ENCODE results near the gene VANGL2. TPM values are rescaled to one million over a fixed set of nuclear protein-coding genes. Genes with fewer than 3 reads are reported as not detected.

VANGL2 gene
- total and polyA plus RNA-seq, 7 donors = 0.18 to 0.94 (median 0.44) TPM

GRCh38 chr1:160363010-160363409 lies 37.4 kb upstream of the VANGL2 start:
- ATAC-seq (no peak), DNase-seq (no peak)
- Histone ChIP-seq H3K36me3 (ENCODE audit: insufficient read depth in 1 of 2, low read depth in 1 of 2) (peaks cover 8 to 31% of the 10 kb centered on the region in 2 donors), H3K9me3 (no peaks in the 10 kb centered on the region), H3K27ac (no peak overlapping the region), H3K4me1 (no peaks in the 10 kb centered on the region), H3K27me3 (ENCODE audit: insufficient read depth in 3 of 3, low read length in 2 of 3) (no peaks in the 10 kb centered on the region), H3K4me3 (no peak overlapping the region)
- 39 to 47% (median 43%) methylated on average over 5 of the region's 5 CpGs for WGBS, 3 donors
- TF ChIP-seq CTCF (IDR thresholded peaks at IDR 0.05) = no peak
- intact Hi-C loops (cut with DNase I) = no loop called here

- TF ChIP-seq CTCF (IDR thresholded peaks at IDR 0.05) = no peak
- intact Hi-C loops (cut with DNase I) = no loop called here
- H3K27ac ChIP-seq = no peak overlapping the region
- no peaks in the 10 kb centered on the region for H3K4me1 ChIP-seq
- no peak for DNase-seq
- H3K36me3 ChIP-seq (ENCODE audit: insufficient read depth in 1 of 2, low read depth in 1 of 2) = peaks cover 0 to 19% of the 10 kb centered on the region in 2 donors
- 72 to 77% (median 76%) methylated on average over 12 of the region's 12 CpGs for WGBS, 3 donors
- no peaks in the 10 kb centered on the region for H3K9me3 ChIP-seq
- no peak for ATAC-seq
- no peak overlapping the region for H3K4me3 ChIP-seq
- no peaks in the 10 kb centered on the region for H3K27me3 ChIP-seq (ENCODE audit: insufficient read depth in 3 of 3, low read length in 2 of 3)
Measured at GRCh38 chr1:160363951-160364735, 36.2 kb upstream of the VANGL2 start.

- intact Hi-C loops (cut with DNase I) = no loop called here
- 91 to 100% (median 100%) methylated on average over 1 of the region's 1 CpG for WGBS, 3 donors
- H3K4me3 ChIP-seq = no peak overlapping the region
- DNase-seq (no peak), ATAC-seq (no peak)
- H3K27me3 ChIP-seq (ENCODE audit: insufficient read depth in 3 of 3, low read length in 2 of 3) = no peaks in the 10 kb centered on the region
- H3K9me3 ChIP-seq = no peaks in the 10 kb centered on the region
- TF ChIP-seq CTCF (IDR thresholded peaks at IDR 0.05) = no peak
- H3K36me3 ChIP-seq (ENCODE audit: insufficient read depth in 1 of 2, low read depth in 1 of 2) = peaks cover 0 to 8% of the 10 kb centered on the region in 2 donors
- H3K4me1 ChIP-seq = no peaks in the 10 kb centered on the region
- H3K27ac ChIP-seq = no peak overlapping the region
Measured at GRCh38 chr1:160365325-160365724, 35.0 kb upstream of the VANGL2 start.

GRCh38 chr1:160366731-160367515 lies 33.4 kb upstream of the VANGL2 start, which contains the start of gene NHLH1:
TSS of gene NHLH1 (plus strand) at chr1:160367071. CDS start at chr1:160370732, 3,661 bp downstream.
- peak in 2 of 4 donors; percentile 23 to 26 for ATAC-seq
- no peaks in the 10 kb centered on the region for H3K27me3 ChIP-seq (ENCODE audit: insufficient read depth in 3 of 3, low read length in 2 of 3)

More at GRCh38 chr1:160366731-160367515, 33.4 kb upstream of the VANGL2 start, which contains the start of gene NHLH1:
- intact Hi-C loops (cut with DNase I) = no loop called here
- Histone ChIP-seq H3K27ac (no peak within 1 kb of the TSS), H3K4me3 (no peak within 1 kb of the TSS), H3K36me3 (ENCODE audit: insufficient read depth in 1 of 2, low read depth in 1 of 2) (no peaks in the 10 kb centered on the region), H3K9me3 (no peaks in the 10 kb centered on the region), H3K4me1 (no peaks in the 10 kb centered on the region)
- no peak for TF ChIP-seq CTCF (IDR thresholded peaks at IDR 0.05)
- DNase-seq = no peak
- 45 to 65% (median 54%) methylated on average over 15 of the region's 15 CpGs for WGBS, 3 donors
